Mesothelial cell of epicardium (in vitro differentiated cells): ENCODE data around the gene NMB. TPM values are rescaled to one million over a fixed set of nuclear protein-coding genes. Genes with fewer than 3 reads are reported as not detected.
"Not testable (repeated sequence)": the region's sequence is repeated elsewhere in the genome, so short reads cannot be mapped to it uniquely, and the experiment has no call there.

ENCODE experiments used
- DNase-seq, 2 experiments: peaks; one replicate each; pipeline ENCODE4 v3.0.0; 2021; ENCODE audit warnings: low spot score in 2 of 2; ENCODE audit not compliant: unreplicated experiment in 2 of 2
- H3K27ac Mint-ChIP-seq: 2 replicates; pipeline ENCODE4 v1.8.0; 2021; ENCODE audit warnings: mixed read lengths
- H3K27me3 Mint-ChIP-seq: 2 replicates; pipeline ENCODE4 v1.8.0; 2021; ENCODE audit warnings: low read depth, mixed read lengths
- H3K36me3 Mint-ChIP-seq: 2 replicates; pipeline ENCODE4 v1.8.0; 2021; ENCODE audit warnings: mixed read lengths
- H3K4me1 Mint-ChIP-seq: 2 replicates; pipeline ENCODE4 v1.8.0; 2021; ENCODE audit warnings: mixed read lengths
- H3K4me3 Mint-ChIP-seq: 2 replicates; pipeline ENCODE4 v1.8.0; 2021; ENCODE audit warnings: mild to moderate bottlenecking, moderate library complexity, mixed read lengths
- H3K9me3 Mint-ChIP-seq: 2 replicates; pipeline ENCODE4 v1.8.0; 2021; ENCODE audit warnings: mixed read lengths
- CTCF ChIP-seq: fragments of 200-600 bp; sonication (generic); IDR thresholded peaks from one replicate; pipeline ENCODE4 v1.5.0; 2021; ENCODE audit warnings: antibody characterized with exemption; ENCODE audit not compliant: unreplicated experiment
- total RNA-seq: library from RNA; stranded (reverse); gene quantifications from 3 replicates; pipeline ENCODE4 v1.2.1, GENCODE V29; 2021

The NMB gene
- total RNA-seq, 1 donor from 2014 or later, result 7.6 TPM

- no peaks in the 10 kb centered on the region for H3K27me3 Mint-ChIP-seq
- no peak overlapping the region for H3K27ac Mint-ChIP-seq
- peaks cover 6% of the 10 kb centered on the region for H3K4me1 Mint-ChIP-seq
- DNase-seq, result no peak
- no peaks in the 10 kb centered on the region for H3K36me3 Mint-ChIP-seq
- TF ChIP-seq CTCF, result no peak
- H3K9me3 Mint-ChIP-seq, result no peaks in the 10 kb centered on the region
- H3K4me3 Mint-ChIP-seq, result no peak overlapping the region
These were observed 38.8 kb upstream of the NMB start for GRCh38 chr15:84696757-84697156.

DNA sequence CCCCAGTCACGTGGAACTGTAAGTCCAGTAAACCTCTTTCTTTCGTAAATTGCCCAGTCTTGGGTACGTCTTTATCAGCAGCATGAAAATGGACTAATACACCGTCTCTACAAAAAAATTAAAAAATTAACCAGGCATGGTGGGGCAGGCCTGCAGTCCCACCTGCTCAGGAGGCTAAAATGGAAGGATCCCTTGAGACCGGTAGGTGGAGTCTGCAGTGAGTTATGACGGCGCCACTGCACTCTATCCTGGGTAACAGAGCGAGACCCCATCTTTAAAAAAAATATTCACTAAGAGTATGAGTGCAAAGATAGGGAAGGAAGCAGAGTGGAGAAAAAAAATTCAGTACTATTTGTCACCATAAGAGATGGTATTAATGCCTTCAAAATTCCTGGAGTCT, 32.3 kb upstream of the NMB start:
- Mint-ChIP-seq H3K27ac (peak overlapping the region; percentile 28), H3K27me3 (no peaks in the 10 kb centered on the region), H3K36me3 (peaks cover 24% of the 10 kb centered on the region), H3K9me3 (no peaks in the 10 kb centered on the region), H3K4me1 (no peaks in the 10 kb centered on the region), H3K4me3 (no peak overlapping the region)
- no peak for TF ChIP-seq CTCF
- DNase-seq, result no peak

DNA sequence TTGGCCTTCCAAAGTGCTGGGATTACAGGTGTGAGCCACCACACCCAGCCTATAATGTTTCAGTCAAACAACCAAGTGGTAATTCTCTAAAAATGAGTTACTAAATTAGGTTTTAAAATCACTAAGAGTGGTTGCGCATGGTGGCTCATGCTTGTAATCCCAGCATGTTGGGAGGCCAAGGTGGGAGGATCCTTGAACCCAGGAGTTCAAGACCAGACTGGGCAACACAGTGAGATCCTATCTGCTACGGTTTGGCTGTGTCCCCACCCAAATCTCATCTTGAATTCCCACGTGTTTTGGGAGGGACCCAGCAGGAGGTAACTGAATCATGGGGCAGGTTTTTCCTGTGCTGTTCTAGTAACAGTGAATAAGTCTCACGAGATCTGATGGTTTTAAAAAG, 31.9 kb upstream of the NMB start:
- H3K9me3 Mint-ChIP-seq, result no peaks in the 10 kb centered on the region
- H3K4me3 Mint-ChIP-seq, result no peak overlapping the region
- DNase-seq, result no peak
- peaks cover 26% of the 10 kb centered on the region for H3K36me3 Mint-ChIP-seq
- H3K27ac Mint-ChIP-seq, result no peak overlapping the region
- TF ChIP-seq CTCF, result no peak
- H3K27me3 Mint-ChIP-seq, result no peaks in the 10 kb centered on the region
- H3K4me1 Mint-ChIP-seq, result no peaks in the 10 kb centered on the region

DNA sequence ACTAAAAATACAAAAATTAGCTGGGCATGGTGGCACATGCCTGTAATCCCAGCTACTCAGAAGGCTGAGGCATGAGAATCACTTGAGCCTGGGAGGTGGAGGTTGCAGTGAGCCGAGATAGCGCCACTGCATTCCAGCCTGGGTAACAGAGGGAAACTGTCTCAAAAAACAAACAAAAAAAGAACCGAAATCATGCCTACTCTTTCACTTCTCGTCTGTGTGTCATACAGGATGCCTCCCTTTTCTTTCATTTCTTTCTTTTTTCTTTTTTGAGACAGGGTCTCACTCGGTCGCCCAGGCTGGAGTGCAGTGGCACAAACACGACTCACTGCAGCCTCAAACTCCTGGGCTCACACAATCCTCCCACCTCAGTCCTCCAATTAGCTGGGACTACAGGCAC, 28.4 kb upstream of the NMB start:
- not testable (repeated sequence) for H3K4me3 Mint-ChIP-seq, H3K27me3 Mint-ChIP-seq, H3K27ac Mint-ChIP-seq, H3K4me1 Mint-ChIP-seq, DNase-seq, H3K9me3 Mint-ChIP-seq
- peaks cover 30% of the 10 kb centered on the region for H3K36me3 Mint-ChIP-seq

GRCh38 chr15:84685304-84685703, 27.3 kb upstream of the NMB start:
- Mint-ChIP-seq H3K9me3 (no peaks in the 10 kb centered on the region), H3K4me1 (no peaks in the 10 kb centered on the region), H3K36me3 (peaks cover 28% of the 10 kb centered on the region), H3K27me3 (no peaks in the 10 kb centered on the region), H3K27ac (no peak overlapping the region), H3K4me3 (no peak overlapping the region)
- no peak for TF ChIP-seq CTCF
- DNase-seq, result no peak

DNA sequence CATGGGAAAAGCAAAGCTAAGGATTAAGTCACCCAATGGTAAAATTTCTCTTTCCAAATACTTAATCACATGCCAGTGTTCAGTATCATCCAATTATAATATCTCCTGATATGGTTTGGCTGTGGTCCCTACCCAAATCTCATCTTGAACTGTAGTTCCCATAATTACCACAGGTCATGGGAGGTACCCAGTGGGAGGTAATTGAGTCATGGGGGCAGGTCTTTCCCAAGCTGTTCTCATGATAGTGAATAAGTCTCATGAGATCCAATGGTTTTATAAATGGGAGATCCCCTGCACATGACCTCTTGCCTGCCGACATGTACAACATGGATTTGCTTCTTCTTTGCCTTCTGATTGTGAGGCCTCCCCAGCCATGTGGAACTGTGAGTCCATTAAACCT, 26.1 kb upstream of the NMB start:
- no peaks in the 10 kb centered on the region for H3K27me3 Mint-ChIP-seq
- no peak overlapping the region for H3K27ac Mint-ChIP-seq
- no peaks in the 10 kb centered on the region for H3K4me1 Mint-ChIP-seq
- TF ChIP-seq CTCF, result no peak
- H3K4me3 Mint-ChIP-seq, result no peak overlapping the region
- no peak for DNase-seq
- H3K36me3 Mint-ChIP-seq, result peaks cover 26% of the 10 kb centered on the region
- no peaks in the 10 kb centered on the region for H3K9me3 Mint-ChIP-seq
